CD14-positive monocyte (primary cell): ENCODE data around the gene RNGTT. TPM values are rescaled to one million over a fixed set of nuclear protein-coding genes. Genes with fewer than 3 reads are reported as not detected.

Experiments
- DNase-seq, 3 donors: peaks; one replicate each; pipeline ENCODE4 v3.0.0-alpha.2; 2011 to 2022
- H2AFZ ChIP-seq: 2 replicates; pipeline ENCODE4 v1.6.0; 2012; ENCODE audit warnings: mild to moderate bottlenecking, low read depth, low read length, inconsistent platforms; ENCODE audit not compliant: insufficient read depth, poor library complexity, severe bottlenecking
- H3K27ac ChIP-seq, 2 donors: 1 replicate in 1 of 2; 2 replicates in 1 of 2; pipeline ENCODE4 v1.5.1; 2012 to 2013; ENCODE audit warnings: low read length in 2 of 2, control low read depth in 1 of 2, inconsistent platforms in 1 of 2, low read depth in 1 of 2, mild to moderate bottlenecking in 1 of 2
- H3K27me3 ChIP-seq, 2 donors: one replicate each; pipeline versions ENCODE4 v1.6.0 to v1.6.1; 2011 to 2013; ENCODE audit warnings: low read length in 2 of 2; ENCODE audit not compliant: control insufficient read depth in 2 of 2, insufficient read depth in 2 of 2
- H3K36me3 ChIP-seq, 2 donors: replicated peaks in 1 of 2; 1 replicate in 1 of 2; 2 replicates in 1 of 2; pipeline versions ENCODE4 v1.5.1 to v1.6.1; 2012 to 2013; ENCODE audit warnings: low read length in 2 of 2, control low read depth in 1 of 2, inconsistent platforms in 1 of 2, mild to moderate bottlenecking in 1 of 2; ENCODE audit not compliant: insufficient read depth in 2 of 2, control insufficient read depth in 1 of 2
- H3K4me1 ChIP-seq, 2 donors: 1 replicate in 1 of 2; 2 replicates in 1 of 2; pipeline versions ENCODE4 v1.5.1 to v1.6.1; 2012 to 2013; ENCODE audit warnings: low read length in 2 of 2, control low read depth in 1 of 2, inconsistent platforms in 1 of 2, mild to moderate bottlenecking in 1 of 2, moderate library complexity in 1 of 2; ENCODE audit not compliant: insufficient read depth in 2 of 2, control insufficient read depth in 1 of 2
- H3K4me2 ChIP-seq: replicated peaks from 2 replicates; pipeline ENCODE3; 2012; ENCODE audit warnings: low read length, moderate library complexity, mild to moderate bottlenecking; ENCODE audit not compliant: poor library complexity, severe bottlenecking; ENCODE audit errors: extremely low read depth
- H3K4me3 ChIP-seq, 3 experiments: fragments of 200-600 bp in 1 of 3; sonication (generic) in 1 of 3; replicated peaks in 1 of 3; 1 replicate in 2 of 3; 2 replicates in 1 of 3; pipeline ENCODE4 v1.5.1; 2011 to 2013; ENCODE audit warnings: low read length in 3 of 3, mild to moderate bottlenecking in 3 of 3, control low read depth in 2 of 3, low read depth in 2 of 3, inconsistent platforms in 1 of 3, moderate library complexity in 1 of 3
- H3K79me2 ChIP-seq: 2 replicates; pipeline ENCODE4 v1.6.0; 2012; ENCODE audit warnings: mild to moderate bottlenecking, control low read depth, inconsistent platforms, low read length, moderate library complexity; ENCODE audit not compliant: insufficient read depth
- H3K9ac ChIP-seq: 2 replicates; pipeline ENCODE4 v1.6.0; 2017; ENCODE audit warnings: low read length, mild to moderate bottlenecking; ENCODE audit not compliant: insufficient read depth, poor library complexity, severe bottlenecking
- H3K9me3 ChIP-seq, 2 donors: replicated peaks in 1 of 2; 1 replicate in 1 of 2; 2 replicates in 1 of 2; pipeline versions ENCODE4 v1.5.1 to v1.6.1; 2012 to 2013; ENCODE audit warnings: low read length in 2 of 2, control low read depth in 1 of 2; ENCODE audit not compliant: control insufficient read depth in 1 of 2, insufficient read depth in 1 of 2
- H4K20me1 ChIP-seq: 2 replicates; pipeline ENCODE4 v1.6.0; 2012; ENCODE audit warnings: mild to moderate bottlenecking, low read length, control low read depth, moderate library complexity; ENCODE audit not compliant: insufficient read depth
- H3K27ac Mint-ChIP-seq, 7 donors: one replicate each; pipeline ENCODE4 v1.8.0; 2020; ENCODE audit warnings: mild to moderate bottlenecking in 7 of 7, mixed read lengths in 7 of 7, moderate library complexity in 6 of 7, inconsistent platforms in 2 of 7
- H3K27me3 Mint-ChIP-seq, 3 donors: one replicate each; pipeline ENCODE4 v1.8.0; 2021 to 2022; ENCODE audit warnings: low read depth in 3 of 3, mild to moderate bottlenecking in 3 of 3, mixed read lengths in 3 of 3, moderate library complexity in 3 of 3, inconsistent platforms in 1 of 3
- H3K36me3 Mint-ChIP-seq, 2 donors: one replicate each; pipeline ENCODE4 v1.8.0; 2020; ENCODE audit warnings: mixed read lengths in 2 of 2, inconsistent platforms in 1 of 2, mild to moderate bottlenecking in 1 of 2
- H3K4me1 Mint-ChIP-seq: one replicate; pipeline ENCODE4 v1.8.0; 2020; ENCODE audit warnings: mild to moderate bottlenecking, mixed read lengths
- H3K4me3 Mint-ChIP-seq, 2 donors: one replicate each; pipeline ENCODE4 v1.8.0; 2020; ENCODE audit warnings: mild to moderate bottlenecking in 2 of 2, mixed read lengths in 2 of 2, moderate library complexity in 1 of 2
- H3K9me3 Mint-ChIP-seq, 7 donors: one replicate each; pipeline ENCODE4 v1.8.0; 2020 to 2022; ENCODE audit warnings: mixed read lengths in 7 of 7, mild to moderate bottlenecking in 6 of 7, moderate library complexity in 6 of 7, inconsistent platforms in 2 of 7
- WGBS: methylation state at CpG from one replicate; pipeline ENCODE4 v1.1.5; 2013; ENCODE audit warnings: missing lambda C conversion rate; ENCODE audit not compliant: insufficient coverage; 5-methylcytosine and 5-hydroxymethylcytosine counted together
- intact Hi-C, 2 donors: fragments of 100-400 bp; cut with micrococcal nuclease; formaldehyde crosslinking; loops; one replicate each; pipeline versions ENCODE4 v1.15.0 to v1.15.1; 2023
- polyA plus RNA-seq, 3 donors: library from polyadenylated mRNA; depleted of rRNA in 1 of 3; unstranded in 2 of 3; stranded (reverse) in 1 of 3; fragments of 300-500 nt in 2 of 3; fragments of >200 nt in 1 of 3; fragmentation: Illumina TruSeq in 2 of 3; gene quantifications; 1 replicate in 2 of 3; 2 replicates in 1 of 3; pipeline ENCODE4 v1.2.3, GENCODE V29; 2012 to 2021
- TF ChIP-seq, protein P1 (sequence below): fragments of 200-600 bp; IDR thresholded peaks from one replicate; pipeline ENCODE4 v1.8.0; 2022; ENCODE audit warnings: antibody characterized with exemption, mild to moderate bottlenecking

The RNGTT gene
- polyA plus RNA-seq, 3 donors: 2.3 to 8.6 (median 5.8) TPM

DNA sequence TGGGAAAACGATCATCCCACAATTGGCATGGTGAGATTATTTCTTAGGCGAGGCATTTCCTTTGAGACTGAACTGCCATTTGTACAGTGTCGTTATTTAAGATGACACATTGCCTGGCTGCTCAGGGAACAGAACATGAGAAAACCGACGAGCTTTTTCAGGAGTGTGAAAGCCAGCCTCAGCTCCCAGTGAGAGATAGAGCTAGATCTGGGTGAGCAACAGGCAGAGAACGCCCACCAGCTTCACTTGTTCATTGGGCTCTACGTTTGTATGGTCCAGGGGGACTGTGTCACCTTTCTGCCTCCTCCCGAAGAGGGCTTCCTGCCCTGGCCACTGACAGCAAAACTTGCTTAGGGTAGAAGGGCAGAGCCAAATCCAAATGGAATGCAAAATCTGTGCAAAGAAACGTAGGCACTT lies 378.1 kb downstream of the RNGTT start:
- Histone ChIP-seq H3K36me3 (no peaks in the 10 kb centered on the region), H3K4me2 (no peak overlapping the region), H3K4me3 (no peak overlapping the region), H4K20me1 (no peaks in the 10 kb centered on the region), H3K4me1 (no peaks in the 10 kb centered on the region), H3K9me3 (peaks cover 8 to 51% of the 10 kb centered on the region in 2 donors), H3K27me3 (no peaks in the 10 kb centered on the region), H2AFZ (no peak overlapping the region), H3K9ac (no peak overlapping the region), H3K79me2 (no peaks in the 10 kb centered on the region), H3K27ac (no peak overlapping the region)
- Mint-ChIP-seq H3K27me3 (peaks cover 0 to 4% (median 2%) of the 10 kb centered on the region in 3 donors), H3K4me1 (no peaks in the 10 kb centered on the region), H3K36me3 (no peaks in the 10 kb centered on the region), H3K9me3 (peaks cover 12 to 37% (median 25%) of the 10 kb centered on the region in 7 donors), H3K4me3 (no peak overlapping the region), H3K27ac (no peak overlapping the region)
- WGBS: 91% methylated on average over 9 of the region's 9 CpGs
- no peak for DNase-seq
- TF ChIP-seq, protein P1, sequence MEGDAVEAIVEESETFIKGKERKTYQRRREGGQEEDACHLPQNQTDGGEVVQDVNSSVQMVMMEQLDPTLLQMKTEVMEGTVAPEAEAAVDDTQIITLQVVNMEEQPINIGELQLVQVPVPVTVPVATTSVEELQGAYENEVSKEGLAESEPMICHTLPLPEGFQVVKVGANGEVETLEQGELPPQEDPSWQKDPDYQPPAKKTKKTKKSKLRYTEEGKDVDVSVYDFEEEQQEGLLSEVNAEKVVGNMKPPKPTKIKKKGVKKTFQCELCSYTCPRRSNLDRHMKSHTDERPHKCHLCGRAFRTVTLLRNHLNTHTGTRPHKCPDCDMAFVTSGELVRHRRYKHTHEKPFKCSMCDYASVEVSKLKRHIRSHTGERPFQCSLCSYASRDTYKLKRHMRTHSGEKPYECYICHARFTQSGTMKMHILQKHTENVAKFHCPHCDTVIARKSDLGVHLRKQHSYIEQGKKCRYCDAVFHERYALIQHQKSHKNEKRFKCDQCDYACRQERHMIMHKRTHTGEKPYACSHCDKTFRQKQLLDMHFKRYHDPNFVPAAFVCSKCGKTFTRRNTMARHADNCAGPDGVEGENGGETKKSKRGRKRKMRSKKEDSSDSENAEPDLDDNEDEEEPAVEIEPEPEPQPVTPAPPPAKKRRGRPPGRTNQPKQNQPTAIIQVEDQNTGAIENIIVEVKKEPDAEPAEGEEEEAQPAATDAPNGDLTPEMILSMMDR: no peak
- intact Hi-C loops: no loop called here

DNA sequence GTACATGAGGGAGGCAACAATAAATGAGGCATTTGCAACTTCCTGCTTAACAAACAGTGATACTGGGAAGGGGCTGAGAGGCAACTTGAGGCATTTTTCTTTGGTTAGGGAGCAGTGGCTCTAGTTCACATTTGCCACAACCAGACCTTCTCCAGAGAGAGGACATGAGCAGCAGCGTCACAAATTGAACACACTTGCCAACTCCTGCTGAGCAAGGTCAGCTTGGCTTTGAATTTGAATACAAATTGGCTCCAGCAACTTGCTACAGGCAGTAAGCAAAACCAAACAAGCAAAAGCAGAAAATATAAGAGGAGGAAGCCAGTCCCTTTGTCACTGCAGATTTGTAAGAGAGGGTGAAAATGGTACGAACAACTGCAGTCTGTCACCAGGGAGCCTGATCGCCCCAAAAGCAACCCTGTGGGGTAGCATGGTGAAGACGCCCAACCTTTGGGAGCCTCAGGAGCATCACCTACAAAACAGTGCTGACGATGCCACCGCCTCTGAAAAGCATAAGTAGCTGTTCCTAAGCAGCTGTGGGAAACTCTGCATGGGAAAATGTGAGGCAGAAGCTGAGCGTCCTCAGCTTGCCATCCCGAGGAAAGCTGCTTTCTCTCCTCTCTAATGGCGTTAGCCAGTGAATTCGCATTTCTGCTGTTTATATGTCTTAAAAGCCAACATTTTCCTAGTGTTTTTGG lies 378.7 kb downstream of the RNGTT start:
- no peaks in the 10 kb centered on the region for H3K36me3 Mint-ChIP-seq
- H3K27ac ChIP-seq: no peak overlapping the region
- H3K27me3 ChIP-seq: no peaks in the 10 kb centered on the region
- TF ChIP-seq, protein P1: no peak
- H3K4me1 Mint-ChIP-seq: no peaks in the 10 kb centered on the region
- H3K4me3 ChIP-seq: no peak overlapping the region
- no peaks in the 10 kb centered on the region for H3K36me3 ChIP-seq
- intact Hi-C loops: no loop called here
- WGBS: 90% methylated on average over 9 of the region's 10 CpGs
- peaks cover 11 to 36% (median 23%) of the 10 kb centered on the region in 7 donors for H3K9me3 Mint-ChIP-seq
- peaks cover 0 to 4% (median 2%) of the 10 kb centered on the region in 3 donors for H3K27me3 Mint-ChIP-seq
- DNase-seq: no peak
- peaks cover 8 to 51% of the 10 kb centered on the region in 2 donors for H3K9me3 ChIP-seq
- no peak overlapping the region for H3K27ac Mint-ChIP-seq
- H3K4me3 Mint-ChIP-seq: no peak overlapping the region
- H3K4me1 ChIP-seq: no peaks in the 10 kb centered on the region
- no peak overlapping the region for H3K4me2 ChIP-seq
- H3K9ac ChIP-seq: no peak overlapping the region
- H4K20me1 ChIP-seq: no peaks in the 10 kb centered on the region
- no peak overlapping the region for H2AFZ ChIP-seq
- H3K79me2 ChIP-seq: no peaks in the 10 kb centered on the region
